Occipital lobe (tissue), 2 donors: Measurements from ENCODE around the gene NAP1L1. TPM values are rescaled to one million over a fixed set of nuclear protein-coding genes. Genes with fewer than 3 reads are reported as not detected.
A peak's percentile ranks its signal among the peaks of the same experiment; 100 is the strongest.

Source experiments
- DNase-seq: peaks from one replicate; lab custom pipeline; 2025; lab: John Stamatoyannopoulos, UW
- total RNA-seq: library from RNA; depleted of rRNA; stranded (reverse); fragments of >200 nt; gene quantifications from one replicate; pipeline ENCODE4 v1.2.3, GENCODE V29; 2014

NAP1L1 gene
- total RNA-seq = 191 TPM

- DNase-seq = peak; percentile 94
These were observed at the start of gene NAP1L1 for GRCh38 chr12:76083904-76084862. NAP1L1 (minus strand) TSS chr12:76084685; CDS start chr12:76074219, 10,466 bp downstream.

- no peak for DNase-seq
These were observed 43.1 kb upstream of the NAP1L1 start for GRCh38 chr12:76127588-76127987.

DNA sequence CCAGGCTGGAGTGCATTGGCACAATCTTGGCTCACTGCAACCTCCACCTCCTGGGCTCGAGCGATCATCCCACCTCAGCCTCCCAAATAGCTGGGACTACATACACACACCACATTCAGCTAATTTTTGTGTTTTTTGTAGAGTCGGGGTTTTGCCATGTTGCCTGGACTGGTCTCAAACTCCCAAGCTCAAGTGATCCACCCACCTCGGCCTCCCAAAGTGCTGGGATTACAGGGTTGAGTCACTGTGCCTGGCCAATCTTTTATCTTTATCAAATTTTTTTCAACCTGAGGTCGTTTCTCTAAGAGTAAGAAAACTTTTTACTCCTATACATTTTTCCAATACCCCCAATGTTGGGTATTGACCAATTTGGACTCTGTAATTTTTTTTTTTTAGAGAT is 40.0 kb upstream of the NAP1L1 start:
- no peak for DNase-seq

DNA sequence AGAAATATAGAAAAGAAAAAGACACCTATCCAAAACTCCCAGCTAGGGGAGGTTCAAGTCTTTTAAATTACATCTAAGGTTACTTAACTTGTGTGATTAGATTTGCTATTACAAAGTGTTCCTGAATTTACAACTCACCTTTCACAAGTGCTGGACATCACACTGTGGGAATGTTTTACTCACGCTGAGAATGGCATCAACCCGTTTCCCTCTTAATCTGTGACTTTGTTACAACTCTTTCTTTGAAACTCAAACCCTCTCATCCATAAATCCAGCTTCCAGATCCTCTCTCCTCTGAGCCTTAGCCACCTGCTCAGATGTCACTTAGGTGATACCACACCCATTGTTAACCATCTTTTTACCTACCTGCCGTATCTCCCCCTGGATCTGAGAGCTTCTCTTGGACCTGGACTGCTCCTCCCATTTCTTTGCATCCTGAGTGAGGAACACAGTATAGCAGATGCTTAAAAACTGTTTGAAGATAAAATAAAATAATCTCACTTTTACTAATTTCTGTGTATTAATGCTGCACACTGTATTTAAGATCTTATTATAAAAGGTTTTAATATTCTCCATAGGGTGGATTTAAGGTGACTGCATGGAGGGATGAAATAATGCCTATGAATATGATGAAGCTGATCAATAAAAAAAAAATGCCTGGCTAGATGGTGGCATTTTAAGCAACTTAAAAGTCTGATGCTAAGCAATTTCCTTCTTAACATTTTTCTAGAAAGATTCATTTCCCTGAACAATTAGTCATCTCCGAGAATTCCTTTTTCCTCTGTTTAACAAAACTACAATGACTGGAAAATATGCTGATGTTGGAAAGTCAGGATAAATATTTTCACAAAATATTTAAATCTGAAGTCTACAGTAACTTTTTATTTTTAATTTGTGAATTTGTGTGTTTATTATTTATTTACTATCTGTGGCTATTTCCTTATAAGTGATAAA is 39.1 kb upstream of the NAP1L1 start:
- no peak for DNase-seq

DNA sequence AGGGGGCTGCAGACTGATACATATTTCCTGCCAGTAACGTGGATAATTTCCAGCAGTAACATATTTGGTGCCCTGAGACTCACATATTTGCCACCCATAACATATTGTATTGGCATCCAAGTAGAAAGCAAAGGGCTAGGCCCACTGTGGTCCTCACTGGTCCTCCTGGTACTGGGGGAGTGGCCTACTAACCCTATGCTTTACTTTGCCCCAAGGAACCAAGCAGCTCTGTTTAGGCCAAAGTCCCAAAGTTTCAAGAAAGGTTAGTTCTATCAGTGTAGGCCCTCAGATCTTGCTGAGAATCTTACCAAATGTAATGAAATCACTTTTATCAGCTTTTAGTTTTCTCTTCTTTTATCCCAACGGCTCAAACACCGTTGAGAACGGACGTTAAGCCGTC is 35.4 kb upstream of the NAP1L1 start:
- no peak for DNase-seq

DNA sequence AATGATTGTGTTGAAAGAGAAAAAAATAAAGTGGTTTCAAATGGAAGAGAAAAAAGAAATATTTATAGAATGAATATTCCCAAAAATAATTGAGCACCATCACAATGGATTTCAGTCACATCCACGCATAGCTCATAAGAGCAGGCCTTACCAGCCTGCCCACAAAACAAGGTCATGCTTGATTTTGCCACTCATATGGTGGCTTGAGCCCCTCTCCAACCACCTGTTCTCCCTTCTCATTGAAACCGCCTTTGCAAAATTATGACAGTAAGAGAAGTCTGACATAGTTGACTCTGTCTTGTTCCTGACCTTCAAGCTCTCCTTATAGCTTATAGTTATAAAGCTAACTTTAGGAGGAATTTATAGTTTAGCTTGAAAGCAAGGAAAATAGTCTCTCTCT is 33.3 kb upstream of the NAP1L1 start:
- no peak for DNase-seq

DNA sequence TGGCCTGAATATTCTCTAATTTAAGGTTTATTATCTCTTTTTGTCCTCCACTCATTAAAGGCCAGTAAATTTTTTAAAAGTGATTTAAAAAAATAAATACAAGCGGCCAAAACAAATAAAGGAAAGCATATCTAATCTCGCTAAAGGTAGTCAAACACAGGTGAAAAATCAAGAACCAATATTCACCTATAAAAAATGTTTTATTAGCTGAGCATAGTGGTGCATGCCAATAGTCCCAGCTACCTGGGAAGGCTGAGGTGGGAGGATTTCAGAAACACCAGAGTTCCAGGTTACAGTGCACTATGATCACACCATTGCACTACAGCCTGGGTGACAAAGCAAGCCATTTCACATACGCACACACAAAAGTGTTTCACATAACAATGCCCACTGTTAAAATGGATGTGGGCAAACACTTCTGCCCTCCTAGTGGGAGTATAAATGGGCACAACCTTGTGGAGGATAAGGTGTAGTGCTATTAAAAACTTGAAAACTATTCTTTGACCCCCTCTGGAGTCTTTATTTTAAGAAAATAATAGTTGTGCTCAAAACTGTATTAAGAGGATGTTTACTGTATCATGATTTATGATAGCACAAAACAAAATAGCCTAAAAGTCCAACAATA is 32.7 kb upstream of the NAP1L1 start:
- DNase-seq = no peak

DNA sequence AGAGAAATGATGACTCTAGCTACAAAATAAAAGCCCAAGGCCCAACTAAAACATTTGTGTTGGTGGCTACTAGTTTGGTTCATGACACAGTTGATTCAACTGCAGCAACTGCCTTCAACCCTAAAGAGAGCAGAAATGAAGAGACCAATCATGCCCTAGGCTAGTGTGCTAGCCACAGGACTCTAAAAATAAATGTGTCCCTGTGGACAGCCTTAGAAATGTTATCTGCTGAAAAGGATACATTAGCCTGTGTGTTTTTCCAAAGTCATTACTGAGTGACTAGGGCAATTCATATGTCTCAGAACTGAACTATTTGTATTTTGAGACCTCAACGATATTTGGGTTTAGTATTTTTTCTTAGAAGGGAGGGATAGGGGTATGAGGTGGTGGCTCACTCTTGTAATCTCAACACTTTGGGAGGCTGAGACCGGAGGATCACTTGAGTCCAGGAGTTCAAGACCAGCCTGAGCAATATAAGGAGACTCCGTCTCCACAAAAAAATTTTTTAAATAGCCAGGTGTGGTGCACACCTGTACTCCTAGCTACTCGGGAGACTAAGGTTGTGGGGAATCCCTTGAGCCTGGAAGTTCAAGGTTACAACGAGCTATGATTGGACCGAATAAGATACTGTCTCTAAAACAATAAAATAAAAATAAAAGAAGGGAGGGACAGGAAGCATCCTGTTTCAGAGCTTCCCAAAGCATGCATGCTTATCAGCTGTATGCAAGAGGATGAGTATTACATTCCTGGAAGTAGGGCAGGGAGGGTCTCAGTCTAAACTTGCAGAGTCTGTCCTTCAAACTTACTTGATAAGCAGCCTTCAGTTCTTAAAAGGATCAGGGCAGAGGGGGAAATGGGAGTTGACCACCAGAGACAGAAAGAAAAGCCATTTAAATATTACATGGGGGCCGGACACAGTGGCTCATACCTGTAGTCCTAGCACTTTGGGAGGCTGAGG is 29.6 kb upstream of the NAP1L1 start:
- DNase-seq = no peak

DNA sequence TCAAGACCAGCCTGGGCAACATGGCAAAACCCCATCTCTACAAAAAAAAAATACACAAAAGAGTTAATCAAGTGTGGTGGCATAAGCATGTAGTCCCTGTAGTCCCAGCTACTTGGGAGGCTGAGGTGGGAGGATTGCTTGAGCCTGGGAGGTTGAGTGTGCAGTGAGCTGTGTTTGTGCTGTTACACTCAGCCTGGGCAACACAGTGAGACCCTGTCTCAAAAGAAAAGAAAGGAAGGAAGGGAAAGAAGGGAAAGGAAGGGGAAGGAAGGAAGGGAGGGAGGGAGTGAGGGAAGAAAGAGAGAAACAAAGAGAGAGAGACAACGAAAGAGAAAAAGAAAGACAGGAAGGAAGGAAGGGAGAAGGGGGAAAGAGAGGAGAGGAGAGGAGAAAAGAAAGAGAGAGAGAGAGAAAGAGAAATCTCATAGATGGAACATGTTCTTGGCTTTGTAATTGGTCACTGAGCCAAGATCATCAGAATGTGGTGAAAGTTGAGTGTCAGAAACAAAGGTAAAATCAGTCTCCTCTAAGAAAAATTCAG is 26.8 kb upstream of the NAP1L1 start:
- no peak for DNase-seq

DNA sequence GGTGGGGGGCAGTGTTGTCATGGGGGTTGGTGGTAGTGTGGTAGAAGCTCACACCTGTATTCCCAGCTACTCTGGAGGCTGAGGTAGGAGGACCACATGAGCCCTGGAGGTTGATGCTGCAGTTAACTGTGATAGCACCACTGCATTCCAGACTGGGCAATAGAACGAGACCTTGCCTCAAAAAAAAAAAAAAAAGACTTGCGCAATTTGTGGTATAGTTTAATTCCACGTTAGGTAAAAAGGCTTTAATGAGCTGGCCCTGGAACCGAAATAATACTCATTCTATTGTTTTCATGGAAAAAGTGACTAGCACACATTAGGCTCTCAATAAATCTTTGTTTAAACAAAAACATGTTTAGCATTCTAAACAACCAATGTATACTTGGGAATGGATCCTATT is 25.4 kb upstream of the NAP1L1 start:
- no peak for DNase-seq

GRCh38 chr12:76108356-76108755 is 23.9 kb upstream of the NAP1L1 start:
- no peak for DNase-seq

- no peak for DNase-seq
These were observed 22.1 kb upstream of the NAP1L1 start for GRCh38 chr12:76106631-76107030.

DNA sequence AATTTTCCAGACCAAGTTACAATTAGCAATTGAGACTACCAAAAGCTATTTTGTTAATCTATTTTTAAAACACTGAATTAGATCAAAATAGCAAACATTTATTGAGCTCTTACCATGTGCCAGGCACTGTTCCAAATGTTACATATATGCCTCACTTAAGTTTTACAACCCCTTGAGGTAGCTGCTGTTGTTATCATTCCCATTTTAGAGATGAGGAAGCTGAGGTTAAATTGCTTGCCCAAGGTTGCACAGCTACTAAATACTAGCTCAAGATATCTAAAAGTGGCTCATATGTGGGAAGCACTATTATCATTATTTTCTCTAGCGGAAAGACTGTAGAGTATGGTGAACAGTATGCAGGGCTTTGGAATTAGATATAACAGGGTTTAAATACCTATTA is 19.5 kb upstream of the NAP1L1 start:
- DNase-seq = no peak

- DNase-seq = no peak
These were observed 17.4 kb upstream of the NAP1L1 start for GRCh38 chr12:76101739-76102385.

DNA sequence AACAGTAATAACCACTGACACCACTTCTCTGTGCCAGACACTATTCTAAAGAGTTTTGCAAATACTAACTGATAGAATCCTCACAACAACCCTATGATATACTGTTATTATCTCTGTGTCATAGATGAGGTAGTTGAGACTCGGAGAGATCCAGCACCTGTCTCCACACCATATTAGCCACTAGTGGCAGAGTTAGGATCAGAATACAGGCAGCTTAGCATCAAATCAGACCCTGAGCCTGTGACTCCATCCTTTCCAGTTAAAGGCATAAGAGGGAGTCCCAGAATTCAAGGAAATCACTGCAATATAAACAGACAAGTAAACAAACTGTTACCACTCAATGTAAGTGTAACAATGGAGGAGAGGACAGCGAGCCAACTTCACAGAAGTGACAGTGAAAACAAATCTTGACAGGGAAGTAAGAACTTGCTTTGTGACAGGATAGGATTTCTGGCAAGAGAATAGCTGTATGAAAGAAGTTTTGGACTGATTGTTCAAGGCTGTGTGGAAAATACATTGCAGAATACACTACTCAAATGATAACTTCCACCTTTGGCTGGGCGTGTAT is 11.7 kb upstream of the NAP1L1 start:
- DNase-seq = no peak

DNA sequence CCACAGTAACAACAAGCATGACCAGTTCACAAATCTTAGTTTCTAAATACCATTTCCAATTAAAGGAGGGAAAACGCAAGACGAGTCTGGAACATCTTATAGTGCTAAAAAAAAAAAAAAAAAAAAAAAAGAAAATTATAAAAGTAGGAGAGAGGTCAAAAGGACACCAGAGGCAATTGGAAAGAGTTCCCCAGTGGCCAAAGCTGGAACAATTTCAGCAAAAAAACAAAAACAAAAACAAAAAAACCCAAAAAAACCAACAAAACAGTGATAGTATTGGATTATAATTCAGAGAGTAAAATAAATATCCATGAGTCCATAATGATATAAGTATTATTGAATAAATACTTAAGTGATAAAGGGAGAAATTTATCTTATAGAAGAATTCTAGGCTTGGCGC is 10.3 kb upstream of the NAP1L1 start:
- DNase-seq = no peak

DNA sequence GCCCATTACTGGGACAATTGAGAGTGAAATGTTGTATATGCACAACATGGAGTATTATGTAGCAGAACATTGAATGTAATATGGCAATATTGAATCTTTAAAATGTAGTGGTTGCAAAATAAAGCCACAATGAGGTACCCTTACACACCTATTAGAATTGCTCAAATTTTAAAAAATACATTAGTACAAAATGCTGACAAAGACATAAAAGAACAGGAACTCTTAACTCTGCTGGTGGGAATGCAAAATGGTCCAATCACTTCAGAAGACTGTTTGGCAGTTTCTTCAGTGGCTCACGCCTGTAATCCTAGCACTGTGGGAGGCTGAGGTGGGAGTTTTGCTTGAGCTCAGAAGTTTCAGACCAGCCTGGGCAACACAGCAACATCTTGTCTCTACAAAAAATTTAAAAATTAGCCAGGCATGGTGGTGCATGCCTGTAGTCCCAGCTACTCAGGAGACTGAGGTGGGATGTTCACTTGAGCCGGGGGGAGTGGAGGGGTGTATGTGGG is 6.8 kb upstream of the NAP1L1 start:
- no peak for DNase-seq

DNA sequence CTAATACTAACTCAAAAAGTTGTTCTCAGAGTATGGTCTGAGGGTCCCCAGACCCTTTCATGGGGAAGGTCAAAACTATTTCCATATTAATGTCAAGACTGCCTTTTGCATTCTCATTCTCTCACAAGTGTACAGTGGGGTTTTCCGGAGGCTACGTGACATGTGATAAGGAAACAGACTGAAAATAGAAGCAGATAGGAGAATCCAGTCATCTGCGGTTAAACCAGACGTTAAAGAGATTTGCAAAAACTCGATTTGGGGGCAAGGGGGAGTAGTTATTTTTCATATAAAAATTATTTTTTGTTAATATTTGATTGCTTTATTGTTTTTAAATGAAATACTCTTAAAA is 1.0 kb upstream of the NAP1L1 start:
- no peak for DNase-seq

DNA sequence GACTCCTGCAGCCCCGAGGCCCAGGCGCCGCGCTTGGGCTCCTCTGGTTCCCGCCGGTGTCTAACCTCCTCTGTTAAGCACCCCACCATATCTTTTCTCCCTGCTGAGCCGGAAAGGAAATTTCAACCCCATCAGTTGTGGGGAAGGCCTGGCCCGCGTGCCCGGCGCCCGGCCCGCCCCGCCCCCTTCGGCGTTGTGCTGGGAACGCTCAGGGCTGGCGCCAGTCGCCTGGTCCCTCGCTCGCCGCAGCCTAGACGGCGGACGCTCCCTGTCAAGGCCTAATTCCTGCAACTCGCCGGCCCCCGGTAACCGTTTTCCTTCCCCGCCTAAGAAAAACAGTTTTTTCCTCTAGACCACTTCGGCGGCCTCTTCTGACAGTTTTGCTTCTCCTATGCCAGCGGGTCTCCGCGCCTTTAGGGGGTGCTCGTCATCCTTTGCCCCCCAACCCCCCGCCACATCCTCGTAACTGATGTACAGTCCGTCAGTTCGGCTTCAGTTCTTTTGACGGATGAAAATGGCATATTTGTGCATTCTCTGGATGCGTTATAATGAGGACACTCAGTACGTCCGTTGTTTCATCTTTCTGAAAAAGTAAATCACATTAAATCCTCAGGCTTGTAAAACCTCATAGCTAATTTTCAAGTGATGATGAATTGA is 506 bp upstream of the NAP1L1 start:
- DNase-seq = peak; percentile 92
